IMR-90 (cell line): ENCODE data around the gene TGM2.

Source experiments
- BHLHE40 ChIP-seq: fragments of 150-350 bp; IDR thresholded peaks from 2 replicates; pipeline ENCODE4 v1.6.1; 2016; ENCODE audit warnings: mild to moderate bottlenecking, low read depth, low read length
- CEBPB ChIP-seq: IDR thresholded peaks from 2 replicates; pipeline ENCODE4 v1.6.1; 2012; ENCODE audit warnings: low read depth, low read length, improper control_type of control experiment
- CHD1 ChIP-seq: IDR thresholded peaks from 2 replicates; pipeline ENCODE4 v1.6.1; 2012; ENCODE audit warnings: low read depth, low read length, improper control_type of control experiment
- CTCF ChIP-seq: conservative IDR thresholded peaks from 2 replicates; pipeline ENCODE4 v1.5.1; 2012; ENCODE audit warnings: mild to moderate bottlenecking, low read depth, low read length, improper control_type of control experiment
- FOS ChIP-seq: fragments of 150-350 bp; IDR thresholded peaks from 2 replicates; pipeline ENCODE4 v1.6.1; 2016; ENCODE audit warnings: low read depth, low read length
- MAFK ChIP-seq: IDR thresholded peaks from 2 replicates; pipeline ENCODE4 v1.6.1; 2012; ENCODE audit warnings: low read depth, low read length, improper control_type of control experiment
- MAZ ChIP-seq: IDR thresholded peaks from 2 replicates; pipeline ENCODE4 v1.6.1; 2012; ENCODE audit warnings: low read depth, mild to moderate bottlenecking, low read length, improper control_type of control experiment, moderate library complexity, borderline replicate concordance
- MXI1 ChIP-seq: IDR thresholded peaks from 2 replicates; pipeline ENCODE4 v1.6.1; 2012; ENCODE audit warnings: low read depth, mild to moderate bottlenecking, low read length, moderate library complexity, borderline replicate concordance
- POLR2A ChIP-seq: IDR thresholded peaks from 2 replicates; pipeline ENCODE4 v1.6.1; 2012; ENCODE audit warnings: mild to moderate bottlenecking, low read depth, low read length
- RAD21 ChIP-seq: IDR thresholded peaks from 2 replicates; pipeline ENCODE4 v1.6.1; 2012; ENCODE audit warnings: low read length, improper control_type of control experiment
- RCOR1 ChIP-seq: IDR thresholded peaks from 2 replicates; pipeline ENCODE4 v1.6.1; 2012; ENCODE audit warnings: mild to moderate bottlenecking, low read length, improper control_type of control experiment; ENCODE audit not compliant: insufficient replicate concordance
- RFX5 ChIP-seq: IDR thresholded peaks from 2 replicates; pipeline ENCODE4 v1.8.0; 2012; ENCODE audit warnings: low read depth, mild to moderate bottlenecking, low read length, moderate library complexity
- SMC3 ChIP-seq: fragments of 150-350 bp; IDR thresholded peaks from 2 replicates; pipeline ENCODE4 v1.6.1; 2016; ENCODE audit warnings: low read depth, mild to moderate bottlenecking, antibody characterized with exemption, low read length, moderate library complexity
- USF2 ChIP-seq: fragments of 150-350 bp; IDR thresholded peaks from 2 replicates; pipeline ENCODE4 v1.6.1; 2017; ENCODE audit warnings: mild to moderate bottlenecking, antibody characterized with exemption, low read length, low read depth

- TF ChIP-seq CTCF (no peak), MAFK (no peak), RCOR1 (peak; percentile 60), POLR2A (peak; percentile 28; the same call in 1 of the 2 replicates), FOS (peak; percentile 78), RFX5 (no peak), SMC3 (peak; percentile 12; the same call in 1 of the 2 replicates), RAD21 (no peak; the same call in 1 of the 2 replicates), CEBPB (peak; percentile 41), MXI1 (no peak), MAZ (peak; percentile 20; the same call in 1 of the 2 replicates), BHLHE40 (peak; percentile 24; the same call in 1 of the 2 replicates), CHD1 (no peak), USF2 (no peak)
These were observed 21.2 kb downstream of the TGM2 start for GRCh38 chr20:38143646-38144554.
